GM19372 (cell line): Measurements from ENCODE around the gene SNAPIN.
"Not testable (repeated sequence)": the region's sequence is repeated elsewhere in the genome, so short reads cannot be mapped to it uniquely, and the experiment has no call there.

Experiments
- ATAC-seq: cut with Tn5 transposase; IDR thresholded peaks from one replicate; pipeline ENCODE4 v1.9.1; 2021; ENCODE audit warnings: mild to moderate bottlenecking, low read depth, moderate library complexity; ENCODE audit not compliant: unreplicated experiment

SNAPIN gene

DNA sequence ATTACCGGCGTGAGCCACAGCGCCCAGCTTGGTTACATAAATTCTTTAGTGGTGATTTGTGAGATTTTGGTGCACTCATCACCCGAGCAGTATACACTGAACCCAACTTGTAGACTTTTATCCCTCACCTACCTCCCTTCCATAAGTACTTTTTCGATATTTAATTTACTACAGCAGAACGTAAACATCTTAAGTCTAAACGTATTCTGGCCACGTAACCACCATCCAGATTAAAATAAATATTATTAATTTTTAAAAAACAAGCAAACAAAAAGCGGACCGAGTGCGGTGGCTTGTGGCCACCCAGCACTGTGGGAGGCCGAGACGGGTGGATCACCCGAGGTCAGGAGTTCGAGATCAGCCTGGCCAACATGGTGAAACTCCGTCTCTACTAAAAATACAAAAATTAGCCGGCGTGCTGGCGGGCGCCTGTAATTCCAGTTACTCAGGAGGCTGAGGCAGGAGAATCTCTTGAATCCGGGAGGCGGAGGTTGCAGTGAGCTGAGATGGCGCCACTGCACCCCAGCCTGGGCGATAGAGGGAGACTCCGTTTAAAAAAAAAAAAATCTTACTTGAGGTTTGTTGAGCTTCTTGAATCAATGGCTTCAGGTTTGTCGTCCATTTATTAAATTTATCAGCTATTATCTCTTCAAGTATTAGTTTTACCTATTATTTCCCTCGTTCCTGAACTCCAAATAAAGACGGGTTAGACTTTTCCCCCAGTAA is 13.3 kb downstream of the SNAPIN start:
- not testable (repeated sequence) for ATAC-seq

DNA sequence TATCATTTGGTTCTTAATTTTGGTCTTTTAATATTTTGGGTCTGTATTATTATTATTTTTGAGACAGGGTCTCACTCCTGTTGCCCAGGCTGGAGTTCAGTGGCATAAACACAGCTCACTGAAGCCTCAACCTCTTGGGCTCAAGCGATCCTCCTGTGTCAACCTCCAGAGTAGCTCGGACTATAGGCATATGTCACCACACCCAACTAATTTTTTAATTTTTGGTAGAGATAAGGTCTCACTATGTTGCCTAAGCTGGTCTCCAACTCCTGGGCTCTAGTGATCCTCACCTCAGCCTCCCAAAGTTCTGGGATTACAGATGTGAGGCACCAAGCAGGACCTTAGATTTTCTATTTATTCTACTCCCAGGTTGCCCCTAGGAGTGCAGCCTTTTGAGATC is 15.0 kb downstream of the SNAPIN start:
- no peak for ATAC-seq

DNA sequence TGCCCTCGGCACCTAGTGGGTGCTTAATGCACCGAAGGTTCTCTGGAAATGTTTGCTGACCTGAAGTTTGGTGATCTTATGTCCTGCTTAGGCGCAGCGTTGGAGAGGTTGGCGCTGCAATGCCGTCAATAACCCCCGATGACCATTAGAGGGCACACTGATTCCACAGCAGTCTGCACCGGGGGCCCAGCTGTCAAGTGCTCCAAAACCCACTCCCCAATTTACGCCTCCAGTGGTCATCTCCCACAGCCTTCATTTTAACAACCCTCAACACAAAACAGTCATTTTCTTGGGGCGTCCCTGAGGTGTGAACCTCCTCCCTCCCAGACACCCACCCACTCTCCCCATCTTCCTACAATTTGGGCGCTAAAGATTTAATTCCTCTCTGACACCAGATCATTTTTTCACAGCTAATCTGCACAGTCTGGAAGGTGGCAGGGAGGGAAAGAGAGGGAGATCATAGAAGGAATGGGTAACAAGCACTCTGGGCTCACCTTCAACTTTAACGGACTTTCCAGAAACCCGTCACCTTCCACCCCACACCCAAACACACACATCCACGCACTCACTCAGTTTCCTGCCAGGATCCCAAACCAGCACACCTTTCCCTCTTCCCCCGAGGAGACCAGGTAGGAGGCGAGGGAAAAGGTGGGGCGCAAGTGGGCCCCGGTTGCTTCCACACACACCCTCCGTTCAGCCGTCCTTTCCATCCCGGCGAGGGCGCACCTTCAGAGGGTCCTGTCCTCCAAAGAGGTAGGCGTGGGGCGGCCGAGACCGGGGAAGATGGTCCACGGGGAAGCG is 19.4 kb downstream of the SNAPIN start:
- ATAC-seq: no peak

DNA sequence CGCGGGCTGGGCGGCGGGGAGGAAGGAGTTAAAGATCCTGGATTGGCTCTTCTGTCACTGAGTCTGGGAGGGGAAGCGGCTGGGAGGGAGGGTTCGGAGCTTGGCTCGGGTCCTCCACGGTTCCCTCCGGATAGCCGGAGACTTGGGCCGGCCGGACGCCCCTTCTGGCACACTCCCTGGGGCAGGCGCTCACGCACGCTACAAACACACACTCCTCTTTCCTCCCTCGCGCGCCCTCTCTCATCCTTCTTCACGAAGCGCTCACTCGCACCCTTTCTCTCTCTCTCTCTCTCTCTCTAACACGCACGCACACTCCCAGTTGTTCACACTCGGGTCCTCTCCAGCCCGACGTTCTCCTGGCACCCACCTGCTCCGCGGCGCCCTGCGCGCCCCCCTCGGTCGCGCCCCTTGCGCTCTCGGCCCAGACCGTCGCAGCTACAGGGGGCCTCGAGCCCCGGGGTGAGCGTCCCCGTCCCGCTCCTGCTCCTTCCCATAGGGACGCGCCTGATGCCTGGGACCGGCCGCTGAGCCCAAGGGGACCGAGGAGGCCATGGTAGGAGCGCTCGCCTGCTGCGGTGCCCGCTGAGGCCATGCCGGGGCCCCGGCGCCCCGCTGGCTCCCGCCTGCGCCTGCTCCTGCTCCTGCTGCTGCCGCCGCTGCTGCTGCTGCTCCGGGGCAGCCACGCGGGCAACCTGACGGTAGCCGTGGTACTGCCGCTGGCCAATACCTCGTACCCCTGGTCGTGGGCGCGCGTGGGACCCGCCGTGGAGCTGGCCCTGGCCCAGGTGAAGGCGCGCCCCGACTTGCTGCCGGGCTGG is 20.2 kb downstream of the SNAPIN start, which contains the start of gene NPR1:
Gene NPR1, plus strand, starts transcription at position 170 of the 818 bp plus-strand sequence. Its CDS starts 421 bp downstream, at position 591.
- no peak for ATAC-seq

DNA sequence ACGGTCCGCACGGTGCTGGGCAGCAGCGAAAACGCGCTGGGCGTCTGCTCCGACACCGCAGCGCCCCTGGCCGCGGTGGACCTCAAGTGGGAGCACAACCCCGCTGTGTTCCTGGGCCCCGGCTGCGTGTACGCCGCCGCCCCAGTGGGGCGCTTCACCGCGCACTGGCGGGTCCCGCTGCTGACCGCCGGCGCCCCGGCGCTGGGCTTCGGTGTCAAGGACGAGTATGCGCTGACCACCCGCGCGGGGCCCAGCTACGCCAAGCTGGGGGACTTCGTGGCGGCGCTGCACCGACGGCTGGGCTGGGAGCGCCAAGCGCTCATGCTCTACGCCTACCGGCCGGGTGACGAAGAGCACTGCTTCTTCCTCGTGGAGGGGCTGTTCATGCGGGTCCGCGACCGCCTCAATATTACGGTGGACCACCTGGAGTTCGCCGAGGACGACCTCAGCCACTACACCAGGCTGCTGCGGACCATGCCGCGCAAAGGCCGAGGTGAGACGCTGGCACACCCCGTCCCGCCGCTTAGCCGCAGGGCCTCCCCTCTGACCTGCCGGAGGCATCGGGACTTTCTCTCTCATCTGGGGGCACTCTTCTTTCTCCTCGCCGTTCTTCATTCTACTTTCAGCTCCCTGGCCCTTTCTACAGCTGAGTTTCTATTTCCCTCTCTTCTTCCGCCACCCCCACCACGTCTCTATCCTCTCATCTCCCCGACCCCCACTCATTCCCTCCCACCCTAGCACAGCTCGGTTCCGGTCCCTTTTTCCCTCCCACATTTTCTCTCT is 21.0 kb downstream of the SNAPIN start:
- ATAC-seq: no peak

DNA sequence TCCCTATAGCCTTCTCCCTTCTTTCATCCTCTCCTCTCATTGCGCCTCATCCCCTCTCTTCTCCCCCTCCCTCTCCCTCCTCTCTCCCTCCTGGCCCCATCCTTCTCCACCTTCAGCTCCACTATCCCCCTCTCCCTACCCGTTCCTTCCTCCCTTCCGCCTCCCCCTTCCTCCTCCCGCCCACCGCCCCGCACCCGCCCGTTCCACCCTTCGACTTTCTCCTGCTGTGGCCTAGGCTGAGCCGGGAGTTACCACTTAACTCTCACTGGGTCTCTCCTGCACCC is 21.6 kb downstream of the SNAPIN start:
- no peak for ATAC-seq

DNA sequence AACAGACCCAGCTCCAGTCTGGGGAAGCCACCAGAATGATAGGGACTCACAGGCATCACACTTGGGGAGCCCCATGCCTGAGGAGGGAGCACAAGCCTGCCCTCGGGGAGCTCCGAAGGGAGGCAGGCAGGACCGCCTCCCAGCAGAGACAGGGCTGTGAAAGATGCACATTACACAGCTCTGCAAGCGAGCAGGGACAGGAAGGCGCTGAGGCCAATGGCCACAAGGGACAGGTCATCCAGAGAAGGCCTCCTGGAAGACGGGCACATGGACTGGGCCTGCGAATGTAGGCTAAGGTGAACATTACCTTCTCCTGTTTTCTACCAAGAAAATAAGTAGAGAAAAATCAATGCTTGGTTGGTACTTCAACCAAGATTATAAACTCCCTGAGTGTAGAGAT is 24.2 kb downstream of the SNAPIN start:
- ATAC-seq: no peak

DNA sequence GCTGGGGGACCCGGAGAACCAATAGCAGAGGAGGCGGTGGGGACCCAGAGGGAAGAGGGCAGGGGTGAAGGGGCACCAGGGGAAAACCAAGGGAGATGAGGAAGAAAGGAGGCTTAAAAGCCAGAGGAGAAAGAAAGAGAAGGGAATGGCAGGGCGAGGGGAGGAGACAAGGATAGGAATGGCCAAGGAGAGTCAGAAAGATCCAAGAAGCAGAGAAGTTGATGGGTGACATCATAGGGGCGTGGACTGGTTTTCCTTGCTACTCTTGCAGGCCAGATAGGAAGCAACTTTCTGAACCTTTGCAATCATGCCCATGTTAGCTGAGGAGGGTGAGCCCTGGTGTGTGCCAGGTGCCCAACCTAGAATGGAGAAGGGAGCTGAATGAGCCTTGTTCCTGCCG is 25.4 kb downstream of the SNAPIN start:
- no peak for ATAC-seq

DNA sequence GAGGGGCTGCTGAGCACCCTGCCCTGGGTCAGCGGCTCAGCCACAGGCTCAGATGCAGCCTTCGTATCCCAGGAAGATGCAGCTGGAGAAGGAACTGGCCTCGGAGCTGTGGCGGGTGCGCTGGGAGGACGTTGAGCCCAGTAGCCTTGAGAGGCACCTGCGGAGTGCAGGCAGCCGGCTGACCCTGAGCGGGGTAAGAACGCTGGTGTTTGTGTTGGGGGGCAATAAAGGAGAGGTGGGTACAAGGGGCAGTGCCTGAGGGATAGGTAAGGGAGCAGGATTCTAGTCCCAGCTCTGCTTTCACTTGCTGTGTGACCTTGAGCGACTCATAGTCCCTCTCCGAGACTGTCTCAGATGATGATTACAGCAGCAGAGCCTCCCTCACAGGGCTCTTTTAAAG is 26.4 kb downstream of the SNAPIN start:
- no peak for ATAC-seq

DNA sequence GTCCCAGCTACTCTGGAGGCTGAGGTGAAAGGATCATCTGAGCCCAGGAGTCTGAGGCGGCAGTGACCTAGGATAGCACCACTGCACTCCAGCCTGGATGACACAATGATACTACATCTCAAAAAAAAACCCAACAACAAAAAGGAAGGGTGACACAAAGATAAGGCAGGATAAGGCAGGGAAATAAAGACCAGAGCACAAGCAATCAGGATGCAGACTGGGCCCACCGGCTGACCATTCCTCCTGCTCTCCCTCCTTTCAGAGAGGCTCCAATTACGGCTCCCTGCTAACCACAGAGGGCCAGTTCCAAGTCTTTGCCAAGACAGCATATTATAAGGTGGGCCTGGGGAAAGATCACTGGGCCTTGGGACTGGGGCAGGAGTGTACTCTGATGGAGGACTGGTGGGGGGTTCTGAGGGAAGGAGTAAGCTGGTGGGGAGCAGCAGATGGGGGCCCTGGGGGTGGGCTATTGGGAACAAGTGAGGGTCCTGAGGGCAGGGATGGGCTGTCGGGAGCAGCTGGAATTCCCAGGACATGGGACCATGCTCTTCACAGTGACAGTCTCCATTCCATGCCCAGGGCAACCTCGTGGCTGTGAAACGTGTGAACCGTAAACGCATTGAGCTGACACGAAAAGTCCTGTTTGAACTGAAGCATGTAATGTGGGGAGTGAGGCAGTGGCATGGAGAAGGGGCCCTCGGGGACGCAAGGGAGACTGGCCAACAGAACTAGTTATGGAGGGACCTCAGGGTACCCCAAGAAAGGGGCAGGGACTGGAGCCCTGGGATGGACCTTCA is 27.2 kb downstream of the SNAPIN start:
- no peak for ATAC-seq

DNA sequence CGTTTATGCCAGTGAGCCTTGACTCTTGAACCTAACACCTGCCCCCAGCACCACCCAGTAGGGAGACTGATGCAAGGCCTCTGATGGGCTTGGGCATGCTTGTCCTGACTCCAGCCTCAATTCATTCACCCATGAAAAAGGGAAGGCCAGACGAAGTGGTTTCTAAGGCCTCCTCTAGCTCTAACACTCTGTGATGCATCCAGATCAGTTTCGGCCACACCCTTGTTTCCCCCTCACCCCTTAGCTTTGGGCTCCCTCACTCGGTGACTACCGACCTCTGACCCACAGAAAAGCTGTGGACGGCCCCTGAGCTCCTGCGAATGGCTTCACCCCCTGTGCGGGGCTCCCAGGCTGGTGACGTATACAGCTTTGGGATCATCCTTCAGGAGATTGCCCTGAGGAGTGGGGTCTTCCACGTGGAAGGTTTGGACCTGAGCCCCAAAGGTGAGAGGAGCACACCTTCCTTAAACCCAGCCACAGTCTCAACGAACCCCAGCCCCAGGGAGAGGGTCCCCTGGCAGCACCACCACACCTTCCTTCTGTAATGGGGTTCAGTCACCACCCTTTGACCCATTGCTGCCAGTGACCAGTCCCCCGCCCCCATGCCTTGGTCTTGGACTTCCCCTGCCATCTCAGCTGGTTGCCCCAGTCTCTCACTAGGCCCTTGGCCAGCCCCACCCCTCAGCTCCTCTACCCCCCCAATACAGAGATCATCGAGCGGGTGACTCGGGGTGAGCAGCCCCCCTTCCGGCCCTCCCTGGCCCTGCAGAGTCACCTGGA is 29.0 kb downstream of the SNAPIN start:
- ATAC-seq: no peak

DNA sequence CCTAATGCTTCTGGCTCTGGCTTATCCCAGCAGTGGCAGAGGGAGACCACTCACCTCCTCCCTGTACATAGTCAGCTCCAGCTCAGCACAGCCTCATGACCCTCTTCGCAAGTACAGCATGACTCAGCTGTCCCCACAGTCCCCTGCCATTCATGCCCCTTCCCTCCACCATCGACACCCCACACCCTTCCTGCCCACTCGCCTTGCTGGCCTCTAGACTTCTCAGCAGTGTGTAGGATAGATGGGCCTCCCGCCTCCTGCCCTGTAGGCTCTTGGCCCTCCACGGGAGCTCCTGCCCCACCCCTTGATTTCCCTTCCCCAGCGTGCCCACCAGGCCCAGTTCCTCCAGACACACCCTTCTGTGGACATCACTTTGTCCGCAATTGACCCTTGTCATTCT is 29.8 kb downstream of the SNAPIN start:
- ATAC-seq: no peak

DNA sequence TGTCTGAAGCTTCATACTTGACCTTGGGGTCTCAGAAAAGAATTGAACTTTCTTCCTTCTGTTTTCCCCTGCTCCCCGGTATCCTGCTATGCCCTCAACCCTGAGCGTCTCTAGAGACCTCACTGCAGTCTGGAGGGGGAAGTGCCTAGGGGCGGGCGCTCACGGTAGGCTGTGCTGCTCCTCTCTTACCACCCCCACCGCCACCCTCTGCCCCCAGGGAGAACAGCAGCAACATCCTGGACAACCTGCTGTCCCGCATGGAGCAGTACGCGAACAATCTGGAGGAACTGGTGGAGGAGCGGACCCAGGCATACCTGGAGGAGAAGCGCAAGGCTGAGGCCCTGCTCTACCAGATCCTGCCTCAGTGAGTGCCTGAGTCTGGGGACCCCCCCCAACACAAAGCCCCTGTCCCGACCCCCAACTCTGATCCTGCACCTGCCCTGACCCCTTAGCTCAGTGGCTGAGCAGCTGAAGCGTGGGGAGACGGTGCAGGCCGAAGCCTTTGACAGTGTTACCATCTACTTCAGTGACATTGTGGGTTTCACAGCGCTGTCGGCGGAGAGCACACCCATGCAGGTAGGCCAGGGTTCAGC is 30.3 kb downstream of the SNAPIN start:
- no peak for ATAC-seq

DNA sequence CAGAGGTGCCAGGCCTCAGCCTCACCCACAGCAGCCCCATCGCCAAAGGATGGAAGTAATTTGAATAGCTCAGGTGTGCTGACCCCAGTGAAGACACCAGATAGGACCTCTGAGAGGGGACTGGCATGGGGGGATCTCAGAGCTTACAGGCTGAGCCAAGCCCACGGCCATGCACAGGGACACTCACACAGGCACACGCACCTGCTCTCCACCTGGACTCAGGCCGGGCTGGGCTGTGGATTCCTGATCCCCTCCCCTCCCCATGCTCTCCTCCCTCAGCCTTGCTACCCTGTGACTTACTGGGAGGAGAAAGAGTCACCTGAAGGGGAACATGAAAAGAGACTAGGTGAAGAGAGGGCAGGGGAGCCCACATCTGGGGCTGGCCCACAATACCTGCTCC is 35.0 kb downstream of the SNAPIN start:
- no peak for ATAC-seq

DNA sequence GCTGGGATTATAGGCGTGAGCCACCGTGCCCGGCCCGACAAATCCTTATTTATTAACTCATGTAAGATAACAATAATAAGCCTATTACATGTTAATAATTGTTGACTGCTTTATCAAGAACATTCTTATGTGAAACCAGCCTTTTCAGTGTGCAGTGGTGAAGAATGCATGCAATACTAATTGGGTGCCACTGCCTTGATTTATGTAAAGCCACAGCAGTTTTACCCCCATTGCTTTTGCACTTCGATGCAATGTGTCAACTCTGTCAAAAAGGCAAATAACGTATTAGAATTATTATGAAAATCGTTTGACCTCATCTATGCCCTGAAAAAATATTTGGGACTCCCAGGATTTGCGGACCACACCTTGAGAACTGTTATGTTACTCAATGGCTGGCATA is 38.2 kb downstream of the SNAPIN start:
- no peak for ATAC-seq

DNA sequence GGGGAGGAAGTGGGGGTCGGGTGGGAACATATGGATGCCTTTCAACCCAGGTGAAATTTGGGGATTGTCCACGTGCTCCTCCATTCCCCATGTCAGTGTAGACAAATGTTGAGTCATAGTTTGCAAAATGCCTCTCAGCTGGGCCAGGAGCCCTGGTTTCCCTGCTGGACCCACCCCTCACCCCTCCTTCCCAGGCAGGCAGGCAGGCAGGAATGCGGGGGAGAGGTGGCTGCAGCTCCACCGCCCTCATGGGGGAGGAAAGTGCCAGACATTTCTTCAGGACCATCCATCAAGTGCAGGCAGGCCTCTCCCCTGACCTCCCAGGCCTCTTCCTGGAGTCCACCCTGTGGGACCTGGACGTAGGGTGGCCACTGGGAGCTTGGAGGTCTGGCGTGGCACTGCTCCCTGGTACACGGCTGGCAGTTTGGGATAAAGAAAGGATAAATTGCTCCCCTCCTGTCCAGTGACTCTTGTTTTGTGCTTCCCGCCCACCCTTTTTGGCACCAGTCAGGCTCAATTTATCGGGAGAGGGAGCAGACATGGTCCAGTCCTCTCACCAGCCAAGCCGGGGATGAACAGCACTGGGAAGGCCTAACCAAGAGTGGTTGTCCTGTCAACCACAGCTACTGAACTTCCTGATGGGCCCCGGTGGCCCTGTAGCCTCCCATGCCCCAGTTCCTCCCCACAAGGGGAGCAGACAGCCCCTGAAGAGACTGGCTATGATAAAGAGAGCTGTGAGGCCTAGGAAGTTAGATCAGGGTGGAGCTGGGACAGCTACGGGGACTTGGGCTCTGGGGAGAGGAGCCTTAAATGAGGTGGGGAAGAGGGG is 38.9 kb downstream of the SNAPIN start:
- ATAC-seq: no peak

DNA sequence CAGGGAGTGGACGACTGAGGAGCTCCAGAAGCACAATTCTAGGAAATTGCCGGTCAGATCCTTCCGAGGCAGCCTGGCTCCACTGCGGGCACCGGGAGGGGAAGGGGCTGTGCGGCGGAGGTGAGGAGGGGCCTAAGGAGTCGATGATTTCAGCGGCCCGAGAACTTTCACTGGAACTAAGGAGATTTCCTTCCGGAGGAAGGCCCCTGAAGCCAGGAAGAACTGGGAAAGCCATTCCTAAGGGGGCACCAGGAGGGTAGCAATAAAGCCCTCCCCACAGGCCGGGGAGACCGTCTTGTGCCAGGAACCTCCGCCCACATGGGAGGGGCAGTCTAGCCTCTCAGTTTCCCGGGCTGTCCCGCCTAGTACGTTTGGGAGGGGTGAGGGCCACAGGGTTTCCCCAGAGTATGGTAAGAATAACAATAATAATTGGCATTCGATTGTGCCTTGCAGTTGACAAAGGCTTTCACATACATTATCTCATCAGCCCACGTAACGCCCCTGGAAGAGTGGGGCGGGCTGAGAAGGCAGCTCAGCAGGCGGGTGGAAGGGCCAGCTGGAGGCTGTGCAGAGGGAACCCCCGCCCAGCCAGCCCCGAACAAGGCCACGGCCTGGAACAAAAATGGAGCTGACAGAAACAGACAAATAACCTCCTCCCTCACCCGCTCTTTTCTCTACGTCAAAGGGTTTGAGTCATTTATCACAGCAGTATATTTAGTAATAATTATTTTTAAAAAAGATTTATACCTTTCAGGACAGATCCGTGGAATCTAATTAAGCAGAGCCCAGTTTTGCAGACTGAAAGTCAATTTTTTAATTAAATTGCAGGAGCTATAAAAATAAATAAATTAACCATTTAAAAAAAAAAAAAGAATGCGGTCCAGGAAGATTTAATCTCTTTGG is 39.8 kb downstream of the SNAPIN start:
- ATAC-seq: no peak
